ENCODE measurements around the gene PWWP3B.

DNA sequence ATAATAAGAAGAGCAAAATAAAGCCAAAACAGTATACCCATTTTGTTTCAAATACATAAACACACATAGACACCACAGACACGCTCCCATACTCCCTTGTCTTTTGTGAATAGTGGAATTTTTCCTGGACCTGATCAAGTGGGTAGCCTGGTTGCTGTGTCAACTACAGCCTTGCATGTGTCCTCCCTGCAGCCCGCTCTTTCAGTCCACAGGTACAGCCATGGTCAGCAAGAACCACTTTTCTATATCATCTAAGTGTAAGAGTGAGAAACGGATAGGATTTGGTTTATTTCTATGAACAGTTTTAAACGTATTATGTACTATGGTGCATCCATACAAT lies 9.8 kb downstream of the PWWP3B start:
- no peak for TF ChIP-seq YY1 (IDR thresholded peaks at IDR 0.05; ENCODE audit: low read depth)
- no peak for TF ChIP-seq TAF1 (IDR thresholded peaks at IDR 0.05; ENCODE audit: low read depth)
- TF ChIP-seq CREB1 (IDR thresholded peaks at IDR 0.05; ENCODE audit: low read depth): no peak
- TF ChIP-seq, protein P1, sequence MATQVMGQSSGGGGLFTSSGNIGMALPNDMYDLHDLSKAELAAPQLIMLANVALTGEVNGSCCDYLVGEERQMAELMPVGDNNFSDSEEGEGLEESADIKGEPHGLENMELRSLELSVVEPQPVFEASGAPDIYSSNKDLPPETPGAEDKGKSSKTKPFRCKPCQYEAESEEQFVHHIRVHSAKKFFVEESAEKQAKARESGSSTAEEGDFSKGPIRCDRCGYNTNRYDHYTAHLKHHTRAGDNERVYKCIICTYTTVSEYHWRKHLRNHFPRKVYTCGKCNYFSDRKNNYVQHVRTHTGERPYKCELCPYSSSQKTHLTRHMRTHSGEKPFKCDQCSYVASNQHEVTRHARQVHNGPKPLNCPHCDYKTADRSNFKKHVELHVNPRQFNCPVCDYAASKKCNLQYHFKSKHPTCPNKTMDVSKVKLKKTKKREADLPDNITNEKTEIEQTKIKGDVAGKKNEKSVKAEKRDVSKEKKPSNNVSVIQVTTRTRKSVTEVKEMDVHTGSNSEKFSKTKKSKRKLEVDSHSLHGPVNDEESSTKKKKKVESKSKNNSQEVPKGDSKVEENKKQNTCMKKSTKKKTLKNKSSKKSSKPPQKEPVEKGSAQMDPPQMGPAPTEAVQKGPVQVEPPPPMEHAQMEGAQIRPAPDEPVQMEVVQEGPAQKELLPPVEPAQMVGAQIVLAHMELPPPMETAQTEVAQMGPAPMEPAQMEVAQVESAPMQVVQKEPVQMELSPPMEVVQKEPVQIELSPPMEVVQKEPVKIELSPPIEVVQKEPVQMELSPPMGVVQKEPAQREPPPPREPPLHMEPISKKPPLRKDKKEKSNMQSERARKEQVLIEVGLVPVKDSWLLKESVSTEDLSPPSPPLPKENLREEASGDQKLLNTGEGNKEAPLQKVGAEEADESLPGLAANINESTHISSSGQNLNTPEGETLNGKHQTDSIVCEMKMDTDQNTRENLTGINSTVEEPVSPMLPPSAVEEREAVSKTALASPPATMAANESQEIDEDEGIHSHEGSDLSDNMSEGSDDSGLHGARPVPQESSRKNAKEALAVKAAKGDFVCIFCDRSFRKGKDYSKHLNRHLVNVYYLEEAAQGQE (IDR thresholded peaks at IDR 0.05; ENCODE audit: low read depth): no peak
- no peak for TF ChIP-seq NFIC (IDR thresholded peaks at IDR 0.05)
- TF ChIP-seq, protein P2, sequence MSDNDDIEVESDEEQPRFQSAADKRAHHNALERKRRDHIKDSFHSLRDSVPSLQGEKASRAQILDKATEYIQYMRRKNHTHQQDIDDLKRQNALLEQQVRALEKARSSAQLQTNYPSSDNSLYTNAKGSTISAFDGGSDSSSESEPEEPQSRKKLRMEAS (IDR thresholded peaks at IDR 0.05): no peak
- TF ChIP-seq RAD21 (IDR thresholded peaks at IDR 0.05; ENCODE audit: low read depth): no peak
- TF ChIP-seq CEBPB (IDR thresholded peaks at IDR 0.05): no peak
- TF ChIP-seq EP300 (IDR thresholded peaks at IDR 0.05; ENCODE audit: borderline replicate concordance): no peak
- no peak for TF ChIP-seq EGR1 (IDR thresholded peaks at IDR 0.05)

Data from Ishikawa (cell line).